Measurements from ENCODE around the gene GALNT9. TPM values are rescaled to one million over a fixed set of nuclear protein-coding genes. Genes with fewer than 3 reads are reported as not detected.
A peak's percentile ranks its signal among the peaks of the same experiment; 100 is the strongest.

Gene GALNT9
- polyA plus RNA-seq, 3 donors = not detected

GRCh38 chr12:132174015-132174838 lies 155.2 kb downstream of the GALNT9 start:
- peaks cover 7 to 11% of the 10 kb centered on the region in 2 donors for H3K4me1 ChIP-seq (ENCODE audit: control insufficient read depth in 1 of 2, insufficient read depth in 2 of 2, low read length in 2 of 2)
- no peak overlapping the region for H3K4me3 ChIP-seq (replicated peaks in 1 of 3; ENCODE audit: low read depth in 2 of 3, low read length in 3 of 3)
- no peak overlapping the region for H3K27ac ChIP-seq (ENCODE audit: low read depth in 1 of 2, low read length in 2 of 2)
- intact Hi-C loops (cut with micrococcal nuclease) = no loop called here
- H3K9ac ChIP-seq (ENCODE audit: insufficient read depth, low read length, poor library complexity, severe bottlenecking) = no peak overlapping the region
- Mint-ChIP-seq H3K27me3 (ENCODE audit: low read depth in 3 of 3) (peaks cover 12 to 43% (median 20%) of the 10 kb centered on the region in 3 donors), H3K4me1 (peaks cover 11% of the 10 kb centered on the region), H3K9me3 (peaks cover 0 to 2% (median 0%) of the 10 kb centered on the region in 7 donors), H3K4me3 (no peak overlapping the region), H3K27ac (peak overlapping the region in 1 of 7 donors; percentile 71), H3K36me3 (no peaks in the 10 kb centered on the region)
- H4K20me1 ChIP-seq (ENCODE audit: insufficient read depth, low read length) = no peaks in the 10 kb centered on the region
- no peaks in the 10 kb centered on the region for H3K9me3 ChIP-seq (replicated peaks in 1 of 2; ENCODE audit: control insufficient read depth in 1 of 2, insufficient read depth in 1 of 2, low read length in 2 of 2)
- no peak for DNase-seq
- no peak for TF ChIP-seq CTCF (IDR thresholded peaks at IDR 0.05)
- no peak overlapping the region for H2AFZ ChIP-seq (ENCODE audit: insufficient read depth, low read depth, low read length, poor library complexity, severe bottlenecking)
- H3K4me2 ChIP-seq (replicated peaks; ENCODE audit: extremely low read depth, low read length, poor library complexity, severe bottlenecking) = no peak overlapping the region
- H3K27me3 ChIP-seq (ENCODE audit: control insufficient read depth in 2 of 2, insufficient read depth in 2 of 2, low read length in 2 of 2) = peaks cover 0 to 9% of the 10 kb centered on the region in 2 donors
- no peaks in the 10 kb centered on the region for H3K79me2 ChIP-seq (ENCODE audit: insufficient read depth, low read length)
- H3K36me3 ChIP-seq (replicated peaks in 1 of 2; ENCODE audit: control insufficient read depth in 1 of 2, insufficient read depth in 2 of 2, low read length in 2 of 2) = no peaks in the 10 kb centered on the region
- 92% methylated on average over 25 of the region's 30 CpGs for WGBS (ENCODE audit: insufficient coverage)

DNA sequence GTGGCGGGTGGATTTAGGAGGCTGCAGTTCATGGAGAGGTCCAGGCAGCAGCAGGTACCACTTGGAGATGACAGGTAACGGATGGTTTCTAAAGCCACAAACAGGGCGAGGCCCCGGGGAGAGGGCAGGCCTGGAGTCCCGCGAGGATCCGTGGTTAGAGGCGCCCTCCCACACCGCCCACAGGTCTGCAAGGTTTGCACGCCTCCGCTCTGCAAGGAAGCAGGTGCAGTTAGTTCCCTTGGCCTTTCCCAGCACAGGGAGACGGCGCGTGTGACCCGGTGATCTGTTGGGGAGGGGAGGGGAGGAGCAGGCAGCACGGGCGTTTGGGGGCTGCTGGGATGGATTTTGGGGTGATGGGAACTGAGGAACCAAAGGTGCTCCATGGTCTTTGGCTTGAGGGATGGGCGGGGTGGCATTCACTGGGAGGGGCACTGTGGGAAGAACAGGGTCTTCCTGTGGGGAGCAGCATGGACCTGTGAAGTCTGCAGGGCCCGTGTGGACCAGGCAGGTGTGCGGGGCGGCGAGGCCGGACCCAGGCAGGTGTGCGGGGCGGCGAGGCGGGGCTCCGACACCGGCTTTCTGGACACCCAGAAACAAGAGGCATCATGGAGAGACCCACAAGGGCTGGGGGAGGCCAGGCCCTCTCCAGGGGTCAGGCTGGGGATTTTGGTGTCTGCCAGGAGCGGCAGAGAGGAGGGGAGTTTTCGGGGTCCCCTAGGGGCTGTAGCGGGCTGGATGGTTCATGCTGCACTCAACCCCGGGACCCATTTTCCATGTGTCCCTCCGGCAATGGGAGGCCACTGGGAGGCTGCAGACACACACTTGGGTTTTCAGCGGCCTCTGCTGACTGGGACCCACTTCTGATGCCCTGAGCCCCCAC lies 156.0 kb downstream of the GALNT9 start:
- no peaks in the 10 kb centered on the region for H3K9me3 ChIP-seq (replicated peaks in 1 of 2; ENCODE audit: control insufficient read depth in 1 of 2, insufficient read depth in 1 of 2, low read length in 2 of 2)
- no peak overlapping the region for H3K27ac ChIP-seq (ENCODE audit: low read depth in 1 of 2, low read length in 2 of 2)
- H3K27me3 Mint-ChIP-seq (ENCODE audit: low read depth in 3 of 3) = peaks cover 12 to 42% (median 20%) of the 10 kb centered on the region in 3 donors
- intact Hi-C loops (cut with micrococcal nuclease) = no loop called here
- no peak overlapping the region for H2AFZ ChIP-seq (ENCODE audit: insufficient read depth, low read depth, low read length, poor library complexity, severe bottlenecking)
- H3K27me3 ChIP-seq (ENCODE audit: control insufficient read depth in 2 of 2, insufficient read depth in 2 of 2, low read length in 2 of 2) = peaks cover 0 to 9% of the 10 kb centered on the region in 2 donors
- no peaks in the 10 kb centered on the region for H4K20me1 ChIP-seq (ENCODE audit: insufficient read depth, low read length)
- no peaks in the 10 kb centered on the region for H3K36me3 ChIP-seq (replicated peaks in 1 of 2; ENCODE audit: control insufficient read depth in 1 of 2, insufficient read depth in 2 of 2, low read length in 2 of 2)
- no peaks in the 10 kb centered on the region for H3K79me2 ChIP-seq (ENCODE audit: insufficient read depth, low read length)
- DNase-seq = no peak
- H3K4me3 Mint-ChIP-seq = no peak overlapping the region
- peaks cover 5% of the 10 kb centered on the region for H3K4me1 Mint-ChIP-seq
- 40% methylated on average over 24 of the region's 35 CpGs for WGBS (ENCODE audit: insufficient coverage)
- H3K4me3 ChIP-seq (replicated peaks in 1 of 3; ENCODE audit: low read depth in 2 of 3, low read length in 3 of 3) = no peak overlapping the region
- H3K9me3 Mint-ChIP-seq = peaks cover 0 to 2% (median 0%) of the 10 kb centered on the region in 7 donors
- H3K4me1 ChIP-seq (ENCODE audit: control insufficient read depth in 1 of 2, insufficient read depth in 2 of 2, low read length in 2 of 2) = peaks cover 1 to 5% of the 10 kb centered on the region in 2 donors
- no peak overlapping the region for H3K4me2 ChIP-seq (replicated peaks; ENCODE audit: extremely low read depth, low read length, poor library complexity, severe bottlenecking)
- H3K36me3 Mint-ChIP-seq = no peaks in the 10 kb centered on the region
- no peak for TF ChIP-seq CTCF (IDR thresholded peaks at IDR 0.05)
- no peak overlapping the region for H3K9ac ChIP-seq (ENCODE audit: insufficient read depth, low read length, poor library complexity, severe bottlenecking)
- no peak overlapping the region for H3K27ac Mint-ChIP-seq
